Esophagus muscularis mucosa (tissue), 4 donors: ENCODE results near the gene DNAJC1. TPM values are rescaled to one million over a fixed set of nuclear protein-coding genes. Genes with fewer than 3 reads are reported as not detected.

ENCODE experiments used
- DNase-seq: peaks from one replicate; pipeline ENCODE4 v3.0.0-alpha.2; 2017; ENCODE audit errors: extremely low spot score
- H3K27ac ChIP-seq, 4 donors: fragments of 200-600 bp; sonication (generic); replicated peaks in 1 of 4; 1 replicate in 3 of 4; 2 replicates in 1 of 4; pipeline ENCODE4 v1.5.1; 2016 to 2019; ENCODE audit warnings: mild to moderate bottlenecking in 1 of 4
- H3K27me3 ChIP-seq, 4 donors: fragments of 200-600 bp; sonication (generic); one replicate each; pipeline versions ENCODE4 v1.5.1 to v1.6.0; 2016 to 2019
- H3K36me3 ChIP-seq, 4 donors: fragments of 200-600 bp; sonication (generic); one replicate each; pipeline ENCODE4 v1.5.1; 2016 to 2019
- H3K4me1 ChIP-seq, 4 donors: fragments of 200-600 bp; sonication (generic); one replicate each; pipeline ENCODE4 v1.5.1; 2016 to 2019
- H3K4me3 ChIP-seq, 4 donors: fragments of 200-600 bp; sonication (generic); 1 replicate in 2 of 4; 2 replicates in 2 of 4; pipeline ENCODE4 v1.5.1; 2016 to 2019; ENCODE audit warnings: mild to moderate bottlenecking in 4 of 4, moderate library complexity in 1 of 4
- H3K9me3 ChIP-seq, 4 donors: fragments of 200-600 bp; sonication (generic); 1 replicate in 3 of 4; 2 replicates in 1 of 4; pipeline ENCODE4 v1.5.1; 2016 to 2019
- EP300 ChIP-seq: sonication (generic); formaldehyde crosslinking; IDR thresholded peaks from one replicate; pipeline ENCODE4 v1.6.1; 2017; ENCODE audit warnings: antibody characterized with exemption
- POLR2A ChIP-seq: fragments of 450-650 bp; IDR thresholded peaks from one replicate; pipeline ENCODE4 v1.6.1; 2017; ENCODE audit warnings: antibody characterized with exemption, moderate library complexity, mild to moderate bottlenecking, low read depth
- POLR2AphosphoS5 ChIP-seq, 2 donors: sonication (generic); formaldehyde crosslinking; IDR thresholded peaks; one replicate each; pipeline ENCODE4 v1.6.1; 2017; ENCODE audit warnings: antibody characterized with exemption in 2 of 2
- WGBS: methylation state at CpG from one replicate; pipeline ENCODE4 v1.1.5; 2018; 5-methylcytosine and 5-hydroxymethylcytosine counted together
- intact Hi-C: fragments of 100-400 bp; cut with DNase I; formaldehyde crosslinking; loops from one replicate; pipeline ENCODE4 v1.15.1; 2023
- total RNA-seq, 4 donors: library from RNA; depleted of rRNA; stranded (reverse); fragments of >200 nt; gene quantifications; one replicate each; pipeline versions ENCODE4 v1.1.0 to v1.2.1, GENCODE V29; 2016
- TF ChIP-seq, protein P1 (sequence below), 3 experiments: fragments of 200-600 bp in 2 of 3; fragments of 450-650 bp in 1 of 3; sonication (generic) in 2 of 3; IDR thresholded peaks; one replicate each; pipeline ENCODE4 v1.5.1; 2017 to 2019; ENCODE audit warnings: antibody characterized with exemption in 3 of 3, mild to moderate bottlenecking in 2 of 3, moderate library complexity in 1 of 3

DNAJC1 gene
- total RNA-seq, 4 donors from 2014 or later = 46.5 to 70.6 (median 61.5) TPM

DNA sequence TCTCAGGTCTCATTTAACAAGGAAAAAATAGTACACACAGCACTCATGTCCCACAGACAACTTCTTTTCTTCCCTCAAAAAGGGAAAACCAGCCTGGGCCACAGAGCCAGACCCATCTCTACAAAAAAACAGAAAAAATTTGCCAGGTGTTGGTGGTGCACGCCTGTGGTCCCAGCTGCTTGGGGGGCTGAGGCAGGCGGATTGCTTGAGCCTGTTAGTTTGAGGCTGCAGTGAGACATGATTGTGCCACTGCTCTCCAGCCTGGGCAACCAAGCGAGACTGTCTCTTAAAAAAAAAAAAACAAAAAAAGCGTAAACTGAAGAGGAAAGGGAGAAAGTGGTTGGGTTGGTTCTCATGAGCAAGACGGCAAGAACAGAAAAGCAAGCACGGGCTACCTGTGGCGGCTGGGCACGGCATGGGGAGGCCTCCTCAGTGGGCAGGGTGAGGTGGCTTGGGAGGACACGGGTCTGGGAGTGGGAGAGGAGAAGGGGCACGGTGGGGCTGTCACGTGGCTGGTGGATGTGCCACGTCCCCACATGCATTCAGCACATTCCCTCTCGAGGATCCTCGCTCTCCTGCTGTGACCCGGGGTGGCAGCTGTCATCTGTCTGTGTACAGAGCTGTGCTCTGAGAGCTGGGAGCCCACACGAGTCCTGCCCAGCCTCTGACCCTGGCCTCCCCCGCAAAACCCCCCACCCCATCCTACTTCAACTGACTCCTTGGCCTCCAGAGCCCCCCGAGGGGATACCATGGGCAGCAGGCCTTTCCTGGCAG is 249.8 kb downstream of the DNAJC1 start:
- Histone ChIP-seq H3K4me1 (no peaks in the 10 kb centered on the region), H3K27ac (no peak overlapping the region), H3K27me3 (no peaks in the 10 kb centered on the region), H3K36me3 (peaks cover 0 to 43% (median 11%) of the 10 kb centered on the region in 4 donors), H3K9me3 (no peaks in the 10 kb centered on the region), H3K4me3 (no peak overlapping the region)
- DNase-seq = no peak
- intact Hi-C loops = no loop called here
- TF ChIP-seq POLR2A (no peak), POLR2AphosphoS5 (IDR thresholded peaks at IDR 0.05) (no peak)
- 85% methylated on average over 18 of the region's 18 CpGs for WGBS

DNA sequence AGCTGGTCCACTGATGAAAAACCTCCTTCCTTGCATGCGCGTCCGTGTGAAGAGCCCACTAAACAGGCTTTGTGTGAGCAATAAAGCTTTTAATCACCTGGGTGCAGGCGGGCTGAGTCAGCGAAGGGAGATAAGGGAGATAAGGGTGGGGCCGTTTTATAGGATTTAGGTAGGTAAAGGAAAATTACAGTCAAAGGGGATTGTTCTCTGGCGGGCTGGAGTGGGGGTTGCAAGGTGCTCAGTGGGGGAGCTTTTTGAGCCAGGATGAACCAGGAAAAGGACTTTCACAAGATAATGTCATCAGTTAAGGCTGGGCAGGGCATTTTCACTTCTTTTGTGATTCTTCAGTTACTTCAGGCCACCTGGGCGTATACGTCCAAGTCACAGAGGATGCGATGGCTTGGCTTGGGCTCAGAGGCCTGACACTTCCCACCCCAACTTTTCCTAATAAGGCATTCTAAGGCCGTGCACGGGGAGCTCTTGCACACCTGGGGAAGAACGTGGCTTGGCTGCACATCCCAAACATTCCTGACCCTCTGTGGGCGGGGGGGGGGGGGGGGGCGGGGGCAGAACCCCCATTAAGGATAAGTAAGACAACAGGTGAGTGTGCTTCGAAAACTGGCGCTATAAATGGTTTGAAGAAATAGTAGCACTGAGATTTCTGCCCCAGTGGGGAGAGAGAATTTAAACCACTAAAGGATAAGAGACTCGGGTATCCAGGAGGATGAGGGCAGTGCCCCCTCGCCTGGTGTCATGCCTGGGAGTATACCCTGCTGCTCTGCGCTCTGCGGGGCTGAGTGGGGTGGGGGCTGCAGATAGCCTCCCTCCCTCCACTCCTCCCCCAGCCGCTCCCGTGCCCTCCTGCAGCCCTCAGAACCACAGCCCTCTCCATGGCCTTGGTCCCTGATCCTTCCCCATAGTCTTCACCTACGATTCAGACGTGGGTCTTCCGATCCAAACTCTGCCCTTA is 251.9 kb downstream of the DNAJC1 start:
- 88% methylated on average over 25 of the region's 26 CpGs for WGBS
- intact Hi-C loops = no loop called here
- Histone ChIP-seq H3K4me3 (no peak overlapping the region), H3K4me1 (no peaks in the 10 kb centered on the region), H3K9me3 (no peaks in the 10 kb centered on the region), H3K27ac (no peak overlapping the region), H3K36me3 (peaks cover 0 to 24% (median 4%) of the 10 kb centered on the region in 4 donors), H3K27me3 (no peaks in the 10 kb centered on the region)
- no peak for DNase-seq
- no peak for TF ChIP-seq POLR2A
- no peak for TF ChIP-seq EP300
- no peak for TF ChIP-seq POLR2AphosphoS5 (IDR thresholded peaks at IDR 0.05)
- TF ChIP-seq, protein P1, sequence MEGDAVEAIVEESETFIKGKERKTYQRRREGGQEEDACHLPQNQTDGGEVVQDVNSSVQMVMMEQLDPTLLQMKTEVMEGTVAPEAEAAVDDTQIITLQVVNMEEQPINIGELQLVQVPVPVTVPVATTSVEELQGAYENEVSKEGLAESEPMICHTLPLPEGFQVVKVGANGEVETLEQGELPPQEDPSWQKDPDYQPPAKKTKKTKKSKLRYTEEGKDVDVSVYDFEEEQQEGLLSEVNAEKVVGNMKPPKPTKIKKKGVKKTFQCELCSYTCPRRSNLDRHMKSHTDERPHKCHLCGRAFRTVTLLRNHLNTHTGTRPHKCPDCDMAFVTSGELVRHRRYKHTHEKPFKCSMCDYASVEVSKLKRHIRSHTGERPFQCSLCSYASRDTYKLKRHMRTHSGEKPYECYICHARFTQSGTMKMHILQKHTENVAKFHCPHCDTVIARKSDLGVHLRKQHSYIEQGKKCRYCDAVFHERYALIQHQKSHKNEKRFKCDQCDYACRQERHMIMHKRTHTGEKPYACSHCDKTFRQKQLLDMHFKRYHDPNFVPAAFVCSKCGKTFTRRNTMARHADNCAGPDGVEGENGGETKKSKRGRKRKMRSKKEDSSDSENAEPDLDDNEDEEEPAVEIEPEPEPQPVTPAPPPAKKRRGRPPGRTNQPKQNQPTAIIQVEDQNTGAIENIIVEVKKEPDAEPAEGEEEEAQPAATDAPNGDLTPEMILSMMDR (IDR thresholded peaks at IDR 0.05) = no peak

GRCh38 chr10:21750424-21750823 is 253.1 kb downstream of the DNAJC1 start:
- H3K36me3 ChIP-seq = peaks cover 0 to 21% (median 3%) of the 10 kb centered on the region in 4 donors
- no peaks in the 10 kb centered on the region for H3K9me3 ChIP-seq
- no peak overlapping the region for H3K27ac ChIP-seq
- no peaks in the 10 kb centered on the region for H3K4me1 ChIP-seq
- TF ChIP-seq EP300 (no peak), POLR2AphosphoS5 (IDR thresholded peaks at IDR 0.05) (no peak), POLR2A (no peak)
- TF ChIP-seq, protein P1 (IDR thresholded peaks at IDR 0.05) = no peak
- DNase-seq = no peak
- H3K4me3 ChIP-seq = no peak overlapping the region
- 97% methylated on average over 9 of the region's 12 CpGs for WGBS
- intact Hi-C loops = no loop called here
- no peaks in the 10 kb centered on the region for H3K27me3 ChIP-seq

DNA sequence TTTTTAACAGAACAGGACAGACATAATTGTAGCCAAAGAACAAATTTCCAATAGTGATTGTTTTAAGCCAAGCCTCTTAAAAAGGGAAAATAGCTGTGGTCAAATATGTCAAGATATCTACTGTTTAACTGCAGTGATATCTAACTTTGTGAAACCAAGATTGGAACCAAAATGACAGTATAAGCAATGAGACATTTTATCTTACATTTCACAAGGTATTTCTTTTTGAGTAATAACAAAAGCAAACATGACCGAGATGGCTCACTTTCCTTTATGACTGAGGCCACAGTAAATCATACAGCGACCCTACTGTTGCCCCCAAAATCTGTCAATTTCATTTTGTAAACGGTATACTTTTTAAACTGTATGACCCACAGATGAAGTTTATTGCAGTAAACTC is 253.7 kb downstream of the DNAJC1 start:
- Histone ChIP-seq H3K27ac (no peak overlapping the region), H3K27me3 (no peaks in the 10 kb centered on the region), H3K4me3 (no peak overlapping the region), H3K9me3 (no peaks in the 10 kb centered on the region), H3K4me1 (no peaks in the 10 kb centered on the region), H3K36me3 (peaks cover under 1 to 17% (median 4%) of the 10 kb centered on the region in 4 donors)
- intact Hi-C loops = no loop called here
- DNase-seq = no peak
- TF ChIP-seq, protein P1 (IDR thresholded peaks at IDR 0.05) = no peak
- TF ChIP-seq POLR2AphosphoS5 (IDR thresholded peaks at IDR 0.05) (no peak), EP300 (no peak), POLR2A (no peak)
- 70% methylated on average over 3 of the region's 3 CpGs for WGBS

DNA sequence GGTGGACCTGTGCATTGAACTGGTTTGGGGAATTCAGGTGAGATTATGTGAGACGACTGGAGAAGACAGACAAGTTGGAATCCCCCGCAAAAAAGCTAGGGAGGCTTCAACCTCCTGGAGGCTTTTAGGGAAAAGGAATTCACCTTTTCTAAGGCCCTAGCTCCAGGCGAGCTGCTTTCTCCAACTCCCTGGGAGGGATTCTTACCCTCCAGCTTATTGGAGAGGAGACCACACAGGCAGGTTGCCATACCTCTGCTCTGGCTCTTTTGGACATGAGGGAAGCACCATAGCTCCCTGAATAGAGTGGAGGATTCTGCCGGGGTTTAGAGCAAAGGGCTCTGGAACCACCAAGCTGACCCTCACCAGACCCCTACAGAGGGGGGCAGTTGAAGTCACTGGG is 255.7 kb downstream of the DNAJC1 start:
- Histone ChIP-seq H3K36me3 (peaks cover 12 to 19% (median 14%) of the 10 kb centered on the region in 4 donors), H3K4me3 (no peak overlapping the region), H3K4me1 (no peaks in the 10 kb centered on the region), H3K27me3 (no peaks in the 10 kb centered on the region), H3K9me3 (no peaks in the 10 kb centered on the region), H3K27ac (no peak overlapping the region)
- no peak for DNase-seq
- no peak for TF ChIP-seq POLR2A
- TF ChIP-seq EP300 = no peak
- TF ChIP-seq, protein P1 (IDR thresholded peaks at IDR 0.05) = no peak
- TF ChIP-seq POLR2AphosphoS5 (IDR thresholded peaks at IDR 0.05) = no peak
- WGBS = 84% methylated on average over 4 of the region's 4 CpGs
- intact Hi-C loops = no loop called here
